HG03432 (cell line): ENCODE data around the gene FAM83C.

Experiments used
- ATAC-seq: cut with Tn5 transposase; IDR thresholded peaks from one replicate; pipeline ENCODE4 v1.9.1; 2021; ENCODE audit warnings: mild to moderate bottlenecking, moderate library complexity; ENCODE audit not compliant: unreplicated experiment

The FAM83C gene

GRCh38 chr20:35299780-35300179 is 7.6 kb upstream of the FAM83C start:
- no peak for ATAC-seq

GRCh38 chr20:35298264-35298663 is 6.0 kb upstream of the FAM83C start:
- ATAC-seq = no peak

- no peak for ATAC-seq
These were observed 5.5 kb upstream of the FAM83C start for GRCh38 chr20:35297740-35298139.

- ATAC-seq = no peak
These were observed 4.9 kb upstream of the FAM83C start for GRCh38 chr20:35297155-35297554.

- no peak for ATAC-seq
These were observed 3.9 kb upstream of the FAM83C start for GRCh38 chr20:35296101-35296554.

GRCh38 chr20:35295674-35296073 is 3.4 kb upstream of the FAM83C start:
- no peak for ATAC-seq

GRCh38 chr20:35295058-35295457 is 2.8 kb upstream of the FAM83C start:
- ATAC-seq = no peak

- ATAC-seq = no peak
These were observed 2.1 kb upstream of the FAM83C start for GRCh38 chr20:35294293-35294685.

GRCh38 chr20:35293303-35294292 is 1.4 kb upstream of the FAM83C start:
- no peak for ATAC-seq

- no peak for ATAC-seq
These were observed 470 bp upstream of the FAM83C start for GRCh38 chr20:35292504-35293285.

- ATAC-seq = no peak
These were observed 1.3 kb downstream of the FAM83C start for GRCh38 chr20:35290887-35291417.

- ATAC-seq = no peak
These were observed 1.9 kb downstream of the FAM83C start for GRCh38 chr20:35290186-35290886.

- no peak for ATAC-seq
These were observed 3.7 kb downstream of the FAM83C start for GRCh38 chr20:35288325-35289060.

GRCh38 chr20:35287509-35288324 is 4.5 kb downstream of the FAM83C start:
- no peak for ATAC-seq

- ATAC-seq = no peak
These were observed 5.2 kb downstream of the FAM83C start for GRCh38 chr20:35286899-35287508.

GRCh38 chr20:35286077-35286898 is 5.9 kb downstream of the FAM83C start:
- no peak for ATAC-seq

- ATAC-seq = no peak
These were observed 6.5 kb downstream of the FAM83C start for GRCh38 chr20:35285806-35286076.
